Measurements from ENCODE around the gene GLRX3.
A peak's percentile ranks its signal among the peaks of the same experiment; 100 is the strongest.

DNA sequence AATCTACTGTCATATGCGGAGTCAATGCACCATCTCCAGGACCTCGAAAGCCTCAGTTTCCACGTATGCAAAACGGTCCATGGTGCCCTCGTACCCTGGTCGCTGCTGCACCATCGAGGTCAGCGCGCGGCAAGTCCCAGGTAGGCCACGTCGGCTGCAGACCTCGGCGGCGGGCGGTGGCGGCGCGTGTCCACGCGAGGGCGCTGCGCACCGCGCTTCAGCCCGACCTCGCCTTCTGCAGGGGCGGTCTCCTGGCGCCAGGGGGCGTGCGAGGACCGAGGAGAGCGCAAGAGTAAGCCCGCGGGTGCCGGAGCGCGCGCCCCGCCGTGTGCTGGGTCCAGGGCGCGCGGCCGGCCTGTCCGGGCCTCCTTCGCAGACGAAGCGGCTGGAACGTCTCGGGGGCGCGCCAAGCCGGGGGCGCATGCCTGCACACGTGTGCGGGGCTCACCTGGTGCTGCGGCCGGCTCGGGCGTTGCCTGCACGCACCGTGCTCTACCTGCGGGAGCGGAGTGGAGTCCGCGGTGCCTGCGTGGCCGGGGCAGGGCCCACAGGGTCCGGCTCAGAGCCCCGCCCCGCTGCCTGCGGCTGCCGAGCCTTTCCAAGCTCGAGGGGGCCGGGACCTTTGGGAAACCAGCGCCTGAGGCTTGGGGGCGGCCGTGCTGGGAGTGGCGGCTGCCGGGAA is 54.0 kb downstream of the GLRX3 start:
- no peak for TF ChIP-seq POLR2A (IDR thresholded peaks at IDR 0.05)
- TF ChIP-seq, protein P1, sequence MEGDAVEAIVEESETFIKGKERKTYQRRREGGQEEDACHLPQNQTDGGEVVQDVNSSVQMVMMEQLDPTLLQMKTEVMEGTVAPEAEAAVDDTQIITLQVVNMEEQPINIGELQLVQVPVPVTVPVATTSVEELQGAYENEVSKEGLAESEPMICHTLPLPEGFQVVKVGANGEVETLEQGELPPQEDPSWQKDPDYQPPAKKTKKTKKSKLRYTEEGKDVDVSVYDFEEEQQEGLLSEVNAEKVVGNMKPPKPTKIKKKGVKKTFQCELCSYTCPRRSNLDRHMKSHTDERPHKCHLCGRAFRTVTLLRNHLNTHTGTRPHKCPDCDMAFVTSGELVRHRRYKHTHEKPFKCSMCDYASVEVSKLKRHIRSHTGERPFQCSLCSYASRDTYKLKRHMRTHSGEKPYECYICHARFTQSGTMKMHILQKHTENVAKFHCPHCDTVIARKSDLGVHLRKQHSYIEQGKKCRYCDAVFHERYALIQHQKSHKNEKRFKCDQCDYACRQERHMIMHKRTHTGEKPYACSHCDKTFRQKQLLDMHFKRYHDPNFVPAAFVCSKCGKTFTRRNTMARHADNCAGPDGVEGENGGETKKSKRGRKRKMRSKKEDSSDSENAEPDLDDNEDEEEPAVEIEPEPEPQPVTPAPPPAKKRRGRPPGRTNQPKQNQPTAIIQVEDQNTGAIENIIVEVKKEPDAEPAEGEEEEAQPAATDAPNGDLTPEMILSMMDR (IDR thresholded peaks at IDR 0.05): peak; percentile 83 to 100 (median 93)
